Activated T-helper 1 cell treated with anti-CD3 and anti-CD28 coated beads, Interleukin-12 subunit alpha, Interleukin-12 subunit beta, Interleukin-2, Interleukin-4 antibody, amounts not matched to agents 30 ng/mL and 10 ng/mL and 1 ng/mL, durations not matched to agents 14 hours and 24 hours and 36 hours (primary cell): Measurements from ENCODE around the gene FGGY. TPM values are rescaled to one million over a fixed set of nuclear protein-coding genes. Genes with fewer than 3 reads are reported as not detected.
"Not testable (repeated sequence)": the region's sequence is repeated elsewhere in the genome, so short reads cannot be mapped to it uniquely, and the experiment has no call there.

Experiments used
- DNase-seq: peaks from one replicate; pipeline ENCODE4 v3.0.0; 2021; ENCODE audit warnings: low spot score
- H3K27ac Mint-ChIP-seq: one replicate; pipeline ENCODE4 v1.8.0; 2021; ENCODE audit warnings: mild to moderate bottlenecking, mixed read lengths
- H3K27me3 Mint-ChIP-seq: one replicate; pipeline ENCODE4 v1.8.0; 2022; ENCODE audit warnings: mild to moderate bottlenecking, moderate library complexity, mixed read lengths; ENCODE audit not compliant: insufficient read depth
- H3K36me3 Mint-ChIP-seq: one replicate; pipeline ENCODE4 v1.8.0; 2021; ENCODE audit warnings: low read depth, mixed read lengths
- H3K4me1 Mint-ChIP-seq: one replicate; pipeline ENCODE4 v1.8.0; 2021; ENCODE audit warnings: low read depth, mixed read lengths
- H3K4me3 Mint-ChIP-seq: one replicate; pipeline ENCODE4 v1.8.0; 2021; ENCODE audit warnings: mild to moderate bottlenecking, moderate library complexity, mixed read lengths
- H3K9me3 Mint-ChIP-seq: one replicate; pipeline ENCODE4 v1.8.0; 2021; ENCODE audit warnings: mixed read lengths
- intact Hi-C: fragments of 100-400 bp; cut with micrococcal nuclease; formaldehyde crosslinking; loops from one replicate; pipeline ENCODE4 v1.15.1; 2024
- total RNA-seq: library from RNA; stranded (reverse); gene quantifications from 2 replicates; pipeline ENCODE4 v1.2.3, GENCODE V29; 2022

Gene FGGY
- total RNA-seq, 1 donor from 2014 or later = 7.1 TPM

GRCh38 chr1:59443310-59443709 is 146.4 kb downstream of the FGGY start:
- no peak for DNase-seq
- H3K36me3 Mint-ChIP-seq = peaks cover 3% of the 10 kb centered on the region
- H3K27ac Mint-ChIP-seq = no peak overlapping the region
- intact Hi-C loops = no loop called here
- H3K4me3 Mint-ChIP-seq = no peak overlapping the region
- no peaks in the 10 kb centered on the region for H3K9me3 Mint-ChIP-seq
- no peaks in the 10 kb centered on the region for H3K27me3 Mint-ChIP-seq
- H3K4me1 Mint-ChIP-seq = peaks cover 21% of the 10 kb centered on the region

DNA sequence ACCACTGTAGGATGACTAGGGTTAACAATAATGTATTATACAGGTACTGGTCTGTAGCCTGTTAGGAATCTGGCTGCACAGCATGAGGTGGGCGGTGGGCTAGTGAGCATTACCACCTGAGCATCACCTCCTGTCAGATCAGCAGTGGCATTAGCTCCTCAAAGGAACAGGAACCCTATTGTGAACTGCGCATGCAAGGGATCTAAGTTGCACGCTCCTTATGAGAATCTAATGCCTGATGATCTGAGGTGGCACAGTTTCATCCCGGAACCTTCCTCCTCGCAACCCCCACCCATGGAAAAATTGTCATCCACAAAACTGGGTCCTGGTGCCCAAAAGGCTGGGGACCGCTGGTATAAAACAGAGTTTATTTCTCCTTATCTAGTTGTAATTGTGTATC is 147.6 kb downstream of the FGGY start:
- DNase-seq = no peak
- no peaks in the 10 kb centered on the region for H3K9me3 Mint-ChIP-seq
- intact Hi-C loops = no loop called here
- no peak overlapping the region for H3K4me3 Mint-ChIP-seq
- H3K27me3 Mint-ChIP-seq = no peaks in the 10 kb centered on the region
- peaks cover 3% of the 10 kb centered on the region for H3K36me3 Mint-ChIP-seq
- no peak overlapping the region for H3K27ac Mint-ChIP-seq
- peaks cover 21% of the 10 kb centered on the region for H3K4me1 Mint-ChIP-seq

DNA sequence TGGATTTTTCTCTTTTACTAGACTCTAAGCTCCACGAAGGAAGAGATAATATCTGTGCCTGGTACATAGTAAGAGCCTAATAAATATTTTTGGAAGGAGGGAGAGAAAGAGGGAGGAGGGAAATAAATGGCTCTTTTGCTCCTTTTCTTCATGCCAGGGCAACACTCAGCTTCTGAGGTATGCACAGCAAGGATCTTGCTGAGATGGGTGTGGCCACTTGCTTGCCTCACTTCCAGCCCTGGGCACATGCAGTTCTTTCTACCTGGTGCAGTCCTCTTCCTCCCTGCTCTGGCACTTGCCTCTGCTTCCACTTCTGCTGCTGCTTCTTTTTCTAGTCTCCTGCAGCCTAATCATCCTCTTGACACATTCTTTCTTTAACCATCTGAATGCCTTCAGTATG is 148.1 kb downstream of the FGGY start:
- H3K36me3 Mint-ChIP-seq = peaks cover 3% of the 10 kb centered on the region
- H3K27ac Mint-ChIP-seq = no peak overlapping the region
- peaks cover 21% of the 10 kb centered on the region for H3K4me1 Mint-ChIP-seq
- H3K9me3 Mint-ChIP-seq = no peaks in the 10 kb centered on the region
- DNase-seq = no peak
- no peaks in the 10 kb centered on the region for H3K27me3 Mint-ChIP-seq
- H3K4me3 Mint-ChIP-seq = no peak overlapping the region
- intact Hi-C loops = no loop called here

DNA sequence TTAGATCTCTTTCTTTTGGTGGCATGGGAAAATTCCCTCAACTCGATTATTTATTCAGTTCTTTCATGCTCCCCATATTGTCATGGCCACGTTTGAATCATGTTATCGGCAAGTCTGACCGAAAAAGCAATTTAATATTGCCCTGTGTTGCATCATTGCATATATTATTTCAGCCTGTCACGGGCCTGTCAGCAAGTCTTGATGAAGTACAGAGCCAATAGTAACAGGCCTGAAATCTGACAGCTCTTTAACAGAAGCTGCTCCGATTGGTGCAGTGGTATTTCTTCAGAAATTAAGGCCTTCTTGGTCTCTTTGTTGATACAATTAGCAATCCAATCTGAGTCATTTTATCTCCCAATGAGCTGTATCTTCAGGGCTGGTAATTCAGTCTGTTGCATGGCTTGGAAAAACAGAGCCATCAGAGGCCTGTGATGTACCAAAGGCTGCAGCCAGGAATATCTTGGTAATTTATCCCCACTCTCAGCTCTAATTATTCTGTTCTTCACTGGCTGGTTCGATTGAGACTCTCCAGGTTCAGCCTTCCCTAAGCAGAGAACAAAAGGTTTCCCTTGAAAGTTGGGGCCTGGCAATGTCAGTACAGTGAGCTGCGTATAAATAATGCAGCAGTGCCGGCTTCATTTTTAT is 149.5 kb downstream of the FGGY start:
- peaks cover 21% of the 10 kb centered on the region for H3K4me1 Mint-ChIP-seq
- no peaks in the 10 kb centered on the region for H3K9me3 Mint-ChIP-seq
- no peaks in the 10 kb centered on the region for H3K27me3 Mint-ChIP-seq
- DNase-seq = no peak
- H3K4me3 Mint-ChIP-seq = no peak overlapping the region
- intact Hi-C loops = loop anchor here (1.0 kb wide), 1 partner anchor 48 kb away; no protein-coding TSS in a partner anchor
- H3K27ac Mint-ChIP-seq = no peak overlapping the region
- peaks cover 3% of the 10 kb centered on the region for H3K36me3 Mint-ChIP-seq

DNA sequence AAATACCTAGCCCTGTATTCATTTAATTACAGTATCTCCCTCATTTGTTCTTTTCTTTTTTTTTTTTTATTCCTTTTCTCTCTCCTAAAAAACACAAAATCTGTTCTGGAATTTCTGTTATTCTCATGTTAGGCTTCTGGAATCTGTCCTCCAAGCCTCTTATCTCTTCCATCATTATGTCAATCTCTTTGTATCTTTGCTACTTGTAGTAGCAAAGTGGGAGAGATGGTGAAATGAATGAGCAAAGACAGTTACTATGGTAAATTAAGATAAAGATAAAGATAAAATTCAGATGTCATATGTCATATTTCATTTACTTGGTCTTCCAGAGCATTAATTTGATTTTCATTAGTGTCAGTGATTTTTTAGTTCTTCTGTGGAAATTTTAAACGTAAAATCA is 155.1 kb downstream of the FGGY start:
- Mint-ChIP-seq H3K9me3 (no peaks in the 10 kb centered on the region), H3K27me3 (no peaks in the 10 kb centered on the region), H3K4me1 (no peaks in the 10 kb centered on the region), H3K27ac (no peak overlapping the region), H3K4me3 (no peak overlapping the region), H3K36me3 (no peaks in the 10 kb centered on the region)
- intact Hi-C loops = no loop called here
- no peak for DNase-seq

DNA sequence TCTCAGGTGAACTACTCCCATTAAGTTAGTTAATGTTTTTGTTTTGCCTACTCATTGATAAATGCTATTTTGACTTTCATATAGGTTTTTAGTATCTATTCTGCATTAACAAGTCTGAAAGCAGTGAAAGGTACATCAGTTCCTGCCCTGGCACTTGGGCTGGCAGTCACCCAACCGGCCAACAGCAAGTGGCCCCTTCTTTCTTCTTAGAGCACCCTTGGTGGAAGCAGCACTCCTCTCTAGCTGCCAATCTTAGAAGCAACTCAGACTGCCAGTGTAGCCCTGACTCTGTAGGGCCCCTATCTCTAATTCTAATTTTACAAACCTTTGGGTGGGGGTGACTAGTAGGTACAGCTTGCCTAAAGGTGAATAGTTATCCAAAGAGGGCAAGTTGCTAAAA is 155.7 kb downstream of the FGGY start:
- H3K27ac Mint-ChIP-seq = no peak overlapping the region
- H3K36me3 Mint-ChIP-seq = no peaks in the 10 kb centered on the region
- no peaks in the 10 kb centered on the region for H3K9me3 Mint-ChIP-seq
- no peak overlapping the region for H3K4me3 Mint-ChIP-seq
- H3K27me3 Mint-ChIP-seq = no peaks in the 10 kb centered on the region
- no peaks in the 10 kb centered on the region for H3K4me1 Mint-ChIP-seq
- intact Hi-C loops = no loop called here
- DNase-seq = no peak

- H3K4me1 Mint-ChIP-seq = no peaks in the 10 kb centered on the region
- no peak overlapping the region for H3K27ac Mint-ChIP-seq
- H3K36me3 Mint-ChIP-seq = no peaks in the 10 kb centered on the region
- DNase-seq = no peak
- no peak overlapping the region for H3K4me3 Mint-ChIP-seq
- H3K9me3 Mint-ChIP-seq = no peaks in the 10 kb centered on the region
- intact Hi-C loops = no loop called here
- no peaks in the 10 kb centered on the region for H3K27me3 Mint-ChIP-seq
Measured at GRCh38 chr1:59453297-59453968, 156.5 kb downstream of the FGGY start.

GRCh38 chr1:59455206-59455605 is 158.3 kb downstream of the FGGY start:
- Mint-ChIP-seq H3K27me3 (no peaks in the 10 kb centered on the region), H3K4me3 (no peak overlapping the region), H3K36me3 (peaks cover 2% of the 10 kb centered on the region), H3K4me1 (no peaks in the 10 kb centered on the region), H3K27ac (no peak overlapping the region), H3K9me3 (peaks cover 6% of the 10 kb centered on the region)
- intact Hi-C loops = no loop called here
- no peak for DNase-seq

GRCh38 chr1:59457786-59458185 is 160.9 kb downstream of the FGGY start:
- Mint-ChIP-seq H3K4me3 (no peak overlapping the region), H3K27ac (no peak overlapping the region), H3K9me3 (peaks cover 13% of the 10 kb centered on the region), H3K4me1 (peaks cover 6% of the 10 kb centered on the region), H3K36me3 (peaks cover 5% of the 10 kb centered on the region), H3K27me3 (no peaks in the 10 kb centered on the region)
- DNase-seq = no peak
- intact Hi-C loops = no loop called here

DNA sequence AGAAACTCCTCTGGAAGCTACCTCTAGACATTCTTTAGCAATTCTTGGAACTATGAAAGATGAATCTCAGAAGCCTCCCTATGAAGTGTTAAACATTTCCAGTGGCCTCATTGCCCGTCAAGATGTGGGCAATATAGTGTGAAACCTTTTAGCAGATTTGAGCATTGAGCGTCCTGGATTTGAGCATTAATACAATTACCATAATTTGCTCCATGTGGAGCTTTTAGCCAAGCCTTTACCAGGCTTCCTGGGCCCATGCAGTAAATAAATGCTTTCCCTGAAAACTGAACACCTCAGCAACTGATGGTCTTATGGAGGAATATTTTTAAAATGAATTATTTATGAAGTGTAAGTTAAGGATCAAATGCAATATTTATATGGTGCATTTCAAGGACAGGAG is 162.0 kb downstream of the FGGY start:
- Mint-ChIP-seq H3K27ac (no peak overlapping the region), H3K27me3 (no peaks in the 10 kb centered on the region), H3K9me3 (peaks cover 13% of the 10 kb centered on the region), H3K36me3 (peaks cover 5% of the 10 kb centered on the region), H3K4me1 (peaks cover 6% of the 10 kb centered on the region), H3K4me3 (no peak overlapping the region)
- intact Hi-C loops = no loop called here
- DNase-seq = no peak

DNA sequence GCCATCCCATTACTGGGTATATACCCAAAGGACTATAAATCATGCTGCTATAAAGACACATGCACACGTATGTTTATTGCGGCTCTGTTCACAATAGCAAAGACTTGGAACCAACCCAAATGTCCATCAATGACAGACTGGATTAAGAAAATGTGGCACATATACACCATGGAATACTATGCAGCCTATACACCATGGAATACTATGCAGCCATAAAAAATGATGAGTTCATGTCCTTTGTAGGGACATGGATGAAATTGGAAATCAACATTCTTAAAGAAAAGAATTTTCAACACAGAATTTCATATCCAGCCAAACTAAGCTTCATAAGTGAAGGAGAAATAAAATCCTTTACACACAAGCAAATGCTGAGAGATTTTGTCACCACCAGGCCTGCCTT is 166.0 kb downstream of the FGGY start:
- intact Hi-C loops, H3K27ac Mint-ChIP-seq, H3K4me3 Mint-ChIP-seq, H3K27me3 Mint-ChIP-seq, H3K36me3 Mint-ChIP-seq, DNase-seq, H3K4me1 Mint-ChIP-seq: not testable (repeated sequence)
- H3K9me3 Mint-ChIP-seq = peaks cover 24% of the 10 kb centered on the region

- DNase-seq, intact Hi-C loops, H3K4me1 Mint-ChIP-seq, H3K27me3 Mint-ChIP-seq, H3K27ac Mint-ChIP-seq, H3K4me3 Mint-ChIP-seq: not testable (repeated sequence)
- Mint-ChIP-seq H3K36me3 (peaks cover 11% of the 10 kb centered on the region), H3K9me3 (peaks cover 25% of the 10 kb centered on the region)
Measured at GRCh38 chr1:59465478-59465877, 168.6 kb downstream of the FGGY start.

DNA sequence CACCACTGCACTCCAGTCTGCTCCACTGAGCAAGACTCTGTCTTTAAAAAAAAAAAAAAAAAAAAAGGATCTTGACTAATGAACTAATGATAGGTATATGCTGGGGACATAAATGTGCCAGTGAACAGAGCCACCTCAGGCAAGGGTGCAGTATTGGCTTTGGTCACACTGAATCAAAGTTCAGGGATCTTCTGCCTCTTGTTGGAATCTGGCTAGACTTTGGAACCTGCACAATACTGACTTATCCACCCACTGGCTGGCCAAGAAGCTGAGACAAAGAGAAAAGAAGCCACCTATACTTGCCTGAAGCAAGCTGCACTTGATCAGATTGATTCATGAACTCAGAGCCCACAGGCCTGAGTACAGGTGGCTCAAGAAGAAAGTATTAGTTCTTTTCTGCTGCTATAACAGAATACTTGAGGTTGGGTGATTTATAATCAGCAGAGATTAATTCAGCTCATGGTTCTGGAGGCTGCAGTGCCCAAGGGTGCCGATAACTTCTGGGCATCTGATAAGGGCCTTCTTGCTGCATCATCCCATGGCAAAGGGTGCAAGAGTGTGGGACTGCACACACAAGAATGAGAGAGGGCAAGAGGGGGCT is 172.0 kb downstream of the FGGY start:
- peaks cover 3% of the 10 kb centered on the region for H3K27me3 Mint-ChIP-seq
- intact Hi-C loops = no loop called here
- no peaks in the 10 kb centered on the region for H3K4me1 Mint-ChIP-seq
- peaks cover 24% of the 10 kb centered on the region for H3K9me3 Mint-ChIP-seq
- no peak overlapping the region for H3K4me3 Mint-ChIP-seq
- DNase-seq = no peak
- no peak overlapping the region for H3K27ac Mint-ChIP-seq
- peaks cover 10% of the 10 kb centered on the region for H3K36me3 Mint-ChIP-seq
